Neural progenitor cell (in vitro differentiated cells): Measurements from ENCODE around the gene SLC7A10.

Experiments
- CTCF ChIP-seq: fragments of 200-600 bp; sonication (generic); IDR thresholded peaks from 2 replicates; pipeline ENCODE4 v1.5.1; 2017; ENCODE audit warnings: antibody characterized with exemption, mild to moderate bottlenecking
- EZH2 ChIP-seq: fragments of 200-600 bp; sonication (generic); IDR thresholded peaks from 2 replicates; pipeline ENCODE4 v1.6.1; 2017; ENCODE audit warnings: antibody characterized with exemption, mild to moderate bottlenecking, moderate library complexity
- EZH2phosphoT487 ChIP-seq: fragments of 200-600 bp; sonication (generic); IDR thresholded peaks from 2 replicates; pipeline ENCODE4 v1.6.1; 2017; ENCODE audit warnings: antibody characterized with exemption

- TF ChIP-seq CTCF (peak; percentile 89), EZH2 (no peak), EZH2phosphoT487 (no peak)
Observed at GRCh38 chr19:33235269-33235995, 9.8 kb upstream of the SLC7A10 start.
